A673 (cell line): Measurements from ENCODE around the gene SPARCL1.

Experiments
- EZH2 ChIP-seq: fragments of 200-600 bp; sonication (generic); IDR thresholded peaks from 2 replicates; pipeline ENCODE4 v1.6.1; 2017; ENCODE audit warnings: borderline replicate concordance, low read depth, mild to moderate bottlenecking, mixed read lengths, antibody characterized with exemption, low read length; ENCODE audit not compliant: poor library complexity, severe bottlenecking
- TF ChIP-seq, protein P1 (sequence below): fragments of 300-800, 200-600 bp; sonication (generic); conservative IDR thresholded peaks from 2 replicates; pipeline ENCODE4 v1.5.1; 2017; ENCODE audit warnings: low read depth, mild to moderate bottlenecking, antibody characterized with exemption, low read length, moderate library complexity, mixed read lengths

GRCh38 chr4:87532907-87533306, 3.7 kb upstream of the SPARCL1 start:
- TF ChIP-seq, protein P1, sequence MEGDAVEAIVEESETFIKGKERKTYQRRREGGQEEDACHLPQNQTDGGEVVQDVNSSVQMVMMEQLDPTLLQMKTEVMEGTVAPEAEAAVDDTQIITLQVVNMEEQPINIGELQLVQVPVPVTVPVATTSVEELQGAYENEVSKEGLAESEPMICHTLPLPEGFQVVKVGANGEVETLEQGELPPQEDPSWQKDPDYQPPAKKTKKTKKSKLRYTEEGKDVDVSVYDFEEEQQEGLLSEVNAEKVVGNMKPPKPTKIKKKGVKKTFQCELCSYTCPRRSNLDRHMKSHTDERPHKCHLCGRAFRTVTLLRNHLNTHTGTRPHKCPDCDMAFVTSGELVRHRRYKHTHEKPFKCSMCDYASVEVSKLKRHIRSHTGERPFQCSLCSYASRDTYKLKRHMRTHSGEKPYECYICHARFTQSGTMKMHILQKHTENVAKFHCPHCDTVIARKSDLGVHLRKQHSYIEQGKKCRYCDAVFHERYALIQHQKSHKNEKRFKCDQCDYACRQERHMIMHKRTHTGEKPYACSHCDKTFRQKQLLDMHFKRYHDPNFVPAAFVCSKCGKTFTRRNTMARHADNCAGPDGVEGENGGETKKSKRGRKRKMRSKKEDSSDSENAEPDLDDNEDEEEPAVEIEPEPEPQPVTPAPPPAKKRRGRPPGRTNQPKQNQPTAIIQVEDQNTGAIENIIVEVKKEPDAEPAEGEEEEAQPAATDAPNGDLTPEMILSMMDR, result no peak
- TF ChIP-seq EZH2, result no peak
